NT2/D1 (cell line): ENCODE results near the gene HECW1.

Source experiments
- DNase-seq: peaks from one replicate; pipeline ENCODE4 v3.0.0-alpha.2; 2011; ENCODE audit warnings: low read depth, low spot score
- H3K27me3 ChIP-seq: 2 replicates; pipeline ENCODE4 v1.6.0; 2011; ENCODE audit warnings: mild to moderate bottlenecking; ENCODE audit not compliant: insufficient read length, insufficient read depth
- H3K36me3 ChIP-seq: 2 replicates; pipeline ENCODE4 v1.6.1; 2011; ENCODE audit warnings: mild to moderate bottlenecking, low read length, mixed read lengths; ENCODE audit not compliant: insufficient read depth, insufficient read length
- H3K4me1 ChIP-seq: 2 replicates; pipeline ENCODE4 v1.5.1; 2011; ENCODE audit not compliant: insufficient read depth, insufficient read length
- H3K4me3 ChIP-seq: 2 replicates; pipeline ENCODE4 v1.5.1; 2011; ENCODE audit warnings: low read depth; ENCODE audit not compliant: insufficient read length
- H3K9ac ChIP-seq: 2 replicates; pipeline ENCODE4 v1.6.0; 2011; ENCODE audit warnings: low read depth; ENCODE audit not compliant: insufficient read length
- H3K9me3 ChIP-seq: 2 replicates; pipeline ENCODE4 v1.5.1; 2011; ENCODE audit warnings: mild to moderate bottlenecking, low read length; ENCODE audit not compliant: insufficient read depth
- SUZ12 ChIP-seq: IDR thresholded peaks from 2 replicates; pipeline ENCODE4 v1.6.1; 2011; ENCODE audit not compliant: insufficient read length, insufficient read depth; ENCODE audit errors: extremely low read depth
- YY1 ChIP-seq: IDR thresholded peaks from 2 replicates; pipeline ENCODE4 v1.6.1; 2011; ENCODE audit not compliant: insufficient read length, insufficient read depth
- ZNF274 ChIP-seq: IDR thresholded peaks from 2 replicates; pipeline ENCODE4 v1.6.1; 2011; ENCODE audit warnings: mild to moderate bottlenecking, low read depth, low read length

HECW1 gene

DNA sequence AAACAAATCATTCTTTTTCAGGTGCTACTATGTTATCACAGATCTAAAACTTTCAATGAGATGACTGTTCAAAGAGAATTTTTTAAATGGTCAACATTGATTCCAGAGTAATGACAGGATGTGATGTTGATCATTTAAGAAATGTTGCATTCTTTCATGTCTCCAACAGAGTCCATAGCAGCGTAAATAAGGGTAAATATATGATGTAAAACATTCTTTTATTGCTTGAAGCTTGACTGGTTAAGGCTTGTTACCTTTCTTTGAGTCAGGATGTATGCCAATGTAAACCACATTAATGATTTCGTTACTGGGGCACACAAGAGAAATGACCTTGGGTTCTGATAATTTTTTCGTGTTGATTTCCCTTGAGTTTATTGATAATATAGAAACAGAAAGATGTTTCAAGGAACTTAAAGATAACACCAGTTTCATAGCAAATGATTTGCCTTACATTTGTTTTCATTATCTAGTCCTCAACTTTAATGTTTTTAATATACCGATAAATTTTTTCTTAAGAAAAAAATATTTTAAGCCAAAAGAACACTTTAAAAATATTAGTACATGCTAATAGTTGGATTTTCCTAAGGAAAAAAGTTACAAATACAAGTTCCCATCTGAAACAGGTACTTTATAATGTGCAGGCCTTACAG is 473.9 kb downstream of the HECW1 start:
- no peak overlapping the region for H3K9ac ChIP-seq
- H3K4me3 ChIP-seq = no peak overlapping the region
- H3K36me3 ChIP-seq = no peaks in the 10 kb centered on the region
- TF ChIP-seq YY1 (no peak), ZNF274 (no peak), SUZ12 (no peak)
- peaks cover 20% of the 10 kb centered on the region for H3K27me3 ChIP-seq
- peaks cover 3% of the 10 kb centered on the region for H3K4me1 ChIP-seq
- H3K9me3 ChIP-seq = no peaks in the 10 kb centered on the region
- DNase-seq = no peak

DNA sequence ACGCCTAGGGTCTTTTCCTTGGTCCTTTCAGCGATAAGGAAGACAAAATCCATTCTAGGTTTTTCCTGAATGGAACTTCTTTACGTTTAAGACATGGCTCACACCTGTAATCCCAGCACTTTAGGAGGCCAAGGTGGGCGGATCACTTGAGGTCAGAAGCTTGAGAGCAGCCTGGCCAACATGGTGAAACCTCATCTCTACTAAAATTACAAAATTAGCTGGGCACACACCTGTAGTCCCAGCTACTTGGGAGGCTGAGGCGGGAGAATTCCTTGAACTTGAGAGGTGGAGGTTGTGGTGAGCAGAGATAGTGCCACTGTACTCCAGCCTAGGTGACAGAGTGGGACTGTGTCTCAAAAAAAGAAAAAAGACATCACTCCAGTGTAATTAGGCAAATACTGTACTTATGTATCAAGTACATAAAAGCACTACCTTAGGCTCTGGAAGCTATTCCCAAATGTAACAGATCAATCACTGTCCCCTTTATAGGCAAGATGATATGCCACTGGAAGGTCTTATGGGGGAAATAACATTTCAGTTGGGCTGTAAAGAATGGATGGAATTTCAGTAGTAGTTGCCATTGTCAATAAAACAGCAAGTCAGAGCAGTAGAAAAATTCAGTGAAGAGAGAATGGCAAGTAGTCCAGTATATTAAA is 476.2 kb downstream of the HECW1 start:
- Histone ChIP-seq H3K9me3 (no peaks in the 10 kb centered on the region), H3K27me3 (peaks cover 7% of the 10 kb centered on the region), H3K4me3 (no peak overlapping the region), H3K36me3 (no peaks in the 10 kb centered on the region), H3K4me1 (peaks cover 3% of the 10 kb centered on the region), H3K9ac (no peak overlapping the region)
- no peak for DNase-seq
- TF ChIP-seq YY1 (no peak), SUZ12 (no peak), ZNF274 (no peak)

DNA sequence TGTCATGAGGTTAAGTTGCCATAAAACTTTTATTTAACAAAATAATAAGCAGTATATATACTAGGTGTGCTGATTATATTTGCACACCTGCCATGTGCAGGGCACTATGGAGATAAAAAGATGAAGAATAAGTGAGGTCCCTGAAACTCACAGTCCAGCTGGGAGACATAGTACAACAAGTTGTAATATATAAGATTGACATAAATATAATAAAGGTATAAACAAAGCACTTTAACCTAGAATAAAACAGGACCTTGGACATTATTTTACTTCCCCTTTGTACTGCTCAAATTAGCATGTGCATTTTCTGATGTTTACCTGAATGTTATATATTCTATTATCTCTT is 476.7 kb downstream of the HECW1 start:
- H3K36me3 ChIP-seq = no peaks in the 10 kb centered on the region
- TF ChIP-seq ZNF274 (no peak), SUZ12 (no peak), YY1 (no peak)
- H3K9me3 ChIP-seq = no peaks in the 10 kb centered on the region
- H3K4me1 ChIP-seq = peaks cover 3% of the 10 kb centered on the region
- peaks cover 3% of the 10 kb centered on the region for H3K27me3 ChIP-seq
- no peak overlapping the region for H3K4me3 ChIP-seq
- H3K9ac ChIP-seq = no peak overlapping the region
- no peak for DNase-seq

DNA sequence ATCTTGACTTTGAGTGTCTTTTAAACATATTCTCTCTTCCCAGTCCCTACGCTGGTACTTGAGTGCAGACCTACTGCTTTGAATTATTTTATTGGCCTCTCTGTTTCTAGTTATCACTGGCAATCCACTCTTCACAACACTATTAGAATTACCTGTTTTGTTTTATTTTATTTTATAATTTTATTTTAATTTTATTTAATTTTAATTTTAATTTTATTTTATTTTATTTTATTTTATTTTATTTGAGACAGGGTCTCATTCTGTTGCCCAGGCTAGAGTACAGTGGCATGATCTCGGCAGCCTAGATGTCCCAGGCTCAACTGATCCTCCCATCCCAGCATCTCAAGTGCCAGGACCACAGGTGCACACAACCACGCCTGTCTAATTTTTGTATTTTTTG is 477.3 kb downstream of the HECW1 start:
- H3K27me3 ChIP-seq = no peaks in the 10 kb centered on the region
- TF ChIP-seq SUZ12 (no peak), YY1 (no peak), ZNF274 (no peak)
- no peak overlapping the region for H3K9ac ChIP-seq
- no peaks in the 10 kb centered on the region for H3K9me3 ChIP-seq
- no peaks in the 10 kb centered on the region for H3K36me3 ChIP-seq
- H3K4me1 ChIP-seq = no peaks in the 10 kb centered on the region
- no peak for DNase-seq
- no peak overlapping the region for H3K4me3 ChIP-seq

DNA sequence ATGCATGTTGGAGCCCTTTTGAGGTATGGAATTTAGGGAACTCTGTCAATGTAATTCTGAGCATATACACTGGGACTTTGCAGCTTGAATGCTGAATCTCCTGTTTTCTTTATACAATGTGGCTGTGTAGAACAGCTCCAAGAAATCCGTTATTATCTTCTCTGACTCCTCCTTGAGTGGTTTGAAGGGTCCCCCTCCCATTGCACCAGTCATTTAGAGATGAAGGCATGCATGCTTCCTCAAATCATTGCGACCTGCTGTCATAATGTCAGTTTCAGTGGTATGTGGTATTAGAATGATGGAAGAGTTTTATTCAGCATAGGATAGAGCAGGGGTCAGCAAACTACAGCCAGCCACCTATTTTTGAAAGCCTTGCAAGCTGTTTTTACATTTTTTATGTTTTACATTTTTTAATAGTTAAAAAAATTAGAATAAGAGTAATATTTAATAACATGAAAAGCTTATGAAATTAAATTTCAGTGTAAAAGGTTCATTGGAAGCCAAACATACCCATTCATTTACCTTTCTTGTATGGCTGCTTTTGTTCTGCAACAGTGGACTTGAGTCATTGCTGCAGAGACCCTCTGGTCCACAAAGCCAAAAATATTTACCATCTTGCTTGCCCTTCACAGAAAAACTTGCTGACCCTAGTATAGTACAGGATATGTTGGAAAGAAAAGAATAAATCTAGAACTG is 478.6 kb downstream of the HECW1 start:
- H3K4me1 ChIP-seq = no peaks in the 10 kb centered on the region
- no peak for TF ChIP-seq ZNF274
- TF ChIP-seq YY1 = no peak
- TF ChIP-seq SUZ12 = no peak
- no peak for DNase-seq
- no peaks in the 10 kb centered on the region for H3K27me3 ChIP-seq
- H3K4me3 ChIP-seq = no peak overlapping the region
- H3K9me3 ChIP-seq = no peaks in the 10 kb centered on the region
- H3K9ac ChIP-seq = no peak overlapping the region
- peaks cover 2% of the 10 kb centered on the region for H3K36me3 ChIP-seq

DNA sequence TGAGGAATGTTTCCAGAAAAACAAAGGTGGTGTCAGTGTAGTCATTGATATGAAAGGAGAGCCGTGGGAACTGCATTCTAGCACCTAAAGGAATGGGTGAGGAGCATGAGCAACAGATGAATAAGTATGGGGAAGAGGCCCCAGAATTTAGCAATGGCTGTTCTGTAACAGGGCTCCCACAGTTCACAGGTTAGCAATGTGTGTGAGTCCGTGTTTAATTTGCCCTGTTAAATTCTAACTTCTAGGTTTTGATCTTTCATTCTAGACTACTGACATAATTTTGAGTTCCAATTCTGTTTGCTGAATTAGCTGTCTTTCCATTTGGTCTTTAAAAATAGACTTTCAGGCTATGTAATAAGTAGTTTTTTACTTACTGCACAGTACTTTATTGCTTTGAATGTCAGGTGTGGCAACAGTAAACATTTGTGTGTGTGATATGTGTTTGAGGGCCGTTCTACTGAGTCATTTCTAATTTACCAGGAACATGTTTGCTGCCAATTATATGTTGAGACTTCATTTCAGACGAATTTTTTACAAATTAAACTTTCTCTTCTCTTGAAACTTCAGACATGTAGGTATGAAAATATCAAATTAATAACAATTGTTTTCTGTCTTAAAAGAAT is 479.2 kb downstream of the HECW1 start:
- H3K4me3 ChIP-seq = no peak overlapping the region
- peaks cover 8% of the 10 kb centered on the region for H3K36me3 ChIP-seq
- no peaks in the 10 kb centered on the region for H3K4me1 ChIP-seq
- no peaks in the 10 kb centered on the region for H3K27me3 ChIP-seq
- no peak overlapping the region for H3K9ac ChIP-seq
- no peak for TF ChIP-seq SUZ12
- no peak for TF ChIP-seq ZNF274
- TF ChIP-seq YY1 = no peak
- no peaks in the 10 kb centered on the region for H3K9me3 ChIP-seq
- no peak for DNase-seq

DNA sequence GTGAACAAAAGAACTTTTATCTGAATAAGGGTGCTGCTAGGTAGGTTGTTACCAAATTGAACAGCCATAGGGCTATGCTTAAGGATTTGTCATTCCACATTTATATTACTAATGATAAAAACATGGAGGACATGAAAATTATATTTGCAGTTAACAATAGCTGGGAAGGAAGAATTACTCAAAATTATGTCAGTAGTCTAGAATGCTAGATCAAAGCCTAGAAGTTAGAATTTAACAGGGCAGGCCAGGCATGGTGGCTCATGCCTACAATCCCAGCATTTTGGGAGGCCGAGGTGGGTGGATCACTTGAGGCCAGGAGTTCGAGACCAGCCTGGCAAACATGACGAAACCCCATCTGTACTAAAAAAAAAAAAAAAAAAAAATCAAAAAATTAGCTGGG is 479.9 kb downstream of the HECW1 start:
- Histone ChIP-seq H3K27me3 (no peaks in the 10 kb centered on the region), H3K9ac (no peak overlapping the region)

More for the DNA sequence above, 479.9 kb downstream of the HECW1 start:
- Histone ChIP-seq H3K4me1 (no peaks in the 10 kb centered on the region), H3K4me3 (no peak overlapping the region), H3K36me3 (peaks cover 14% of the 10 kb centered on the region), H3K9me3 (no peaks in the 10 kb centered on the region)
- TF ChIP-seq ZNF274 (no peak), YY1 (no peak), SUZ12 (no peak)
- DNase-seq = no peak
